Vagina (tissue), 2 donors: Measurements from ENCODE around the gene FAM3D. TPM values are rescaled to one million over a fixed set of nuclear protein-coding genes. Genes with fewer than 3 reads are reported as not detected.
"Not testable (repeated sequence)": the region's sequence is repeated elsewhere in the genome, so short reads cannot be mapped to it uniquely, and the experiment has no call there.

Experiments
- DNase-seq, 2 donors: peaks; one replicate each; pipeline ENCODE4 v3.0.0-alpha.2; 2017; ENCODE audit errors: extremely low spot score in 2 of 2
- H3K27ac ChIP-seq: fragments of 200-600 bp; sonication (generic); one replicate; pipeline ENCODE4 v1.5.1; 2019
- H3K27me3 ChIP-seq: fragments of 200-600 bp; sonication (generic); one replicate; pipeline ENCODE4 v1.5.1; 2019
- H3K36me3 ChIP-seq, 2 donors: fragments of 200-600 bp; sonication (generic); one replicate each; pipeline ENCODE4 v1.5.1; 2017 to 2019
- H3K4me1 ChIP-seq: fragments of 200-600 bp; sonication (generic); one replicate; pipeline ENCODE4 v1.5.1; 2019
- H3K4me3 ChIP-seq, 2 donors: fragments of 200-600 bp; sonication (generic); 1 replicate in 1 of 2; 2 replicates in 1 of 2; pipeline ENCODE4 v1.5.1; 2016 to 2019
- H3K9me3 ChIP-seq: fragments of 200-600 bp; sonication (generic); one replicate; pipeline ENCODE4 v1.5.1; 2019
- CTCF ChIP-seq, 3 experiments: fragments of 450-650 bp in 2 of 3; fragments of 200-600 bp in 1 of 3; sonication (generic) in 1 of 3; IDR thresholded peaks; one replicate each; pipeline ENCODE4 v1.5.1; 2017 to 2019; ENCODE audit warnings: antibody characterized with exemption in 3 of 3, mild to moderate bottlenecking in 2 of 3, moderate library complexity in 2 of 3
- POLR2A ChIP-seq, 2 donors: fragments of 450-650 bp; IDR thresholded peaks; one replicate each; pipeline ENCODE4 v1.6.1; 2017; ENCODE audit warnings: antibody characterized with exemption in 2 of 2, mild to moderate bottlenecking in 2 of 2, moderate library complexity in 2 of 2
- POLR2AphosphoS5 ChIP-seq, 2 donors: sonication (generic); formaldehyde crosslinking; IDR thresholded peaks; one replicate each; pipeline ENCODE4 v1.9.0; 2017; ENCODE audit warnings: antibody characterized with exemption in 2 of 2, mild to moderate bottlenecking in 2 of 2, low read depth in 1 of 2; ENCODE audit not compliant: insufficient read depth in 1 of 2
- intact Hi-C: fragments of 100-400 bp; cut with DNase I; formaldehyde crosslinking; loops from one replicate; pipeline ENCODE4 v1.15.1; 2023
- total RNA-seq: library from RNA; depleted of rRNA; stranded (reverse); fragments of >200 nt; gene quantifications from one replicate; pipeline ENCODE4 v1.2.3, GENCODE V29; 2016

FAM3D gene
- total RNA-seq, 1 donor from 2014 or later, result 13.5 TPM

GRCh38 chr3:58707390-58707930 is 40.9 kb upstream of the FAM3D start:
- Histone ChIP-seq H3K27me3 (no peaks in the 10 kb centered on the region), H3K9me3 (no peaks in the 10 kb centered on the region), H3K4me3 (no peak overlapping the region), H3K27ac (no peak overlapping the region), H3K4me1 (no peaks in the 10 kb centered on the region), H3K36me3 (no peaks in the 10 kb centered on the region)
- no peak for DNase-seq
- no peak for TF ChIP-seq CTCF (IDR thresholded peaks at IDR 0.05)
- intact Hi-C loops, result no loop called here

- Histone ChIP-seq H3K9me3 (no peaks in the 10 kb centered on the region), H3K36me3 (no peaks in the 10 kb centered on the region), H3K4me1 (no peaks in the 10 kb centered on the region), H3K4me3 (no peak overlapping the region), H3K27me3 (no peaks in the 10 kb centered on the region), H3K27ac (no peak overlapping the region)
- no peak for TF ChIP-seq CTCF (IDR thresholded peaks at IDR 0.05)
- TF ChIP-seq POLR2A (IDR thresholded peaks at IDR 0.05), result no peak
- TF ChIP-seq POLR2AphosphoS5 (IDR thresholded peaks at IDR 0.05; ENCODE audit: insufficient read depth in 1 of 2, low read depth in 1 of 2), result no peak
- DNase-seq, result no peak
- intact Hi-C loops, result no loop called here
Measured at GRCh38 chr3:58706395-58707167, 40.0 kb upstream of the FAM3D start.

- no peak for DNase-seq
- no peak for TF ChIP-seq CTCF (IDR thresholded peaks at IDR 0.05)
- no peak for TF ChIP-seq POLR2A (IDR thresholded peaks at IDR 0.05)
- TF ChIP-seq POLR2AphosphoS5 (IDR thresholded peaks at IDR 0.05; ENCODE audit: insufficient read depth in 1 of 2, low read depth in 1 of 2), result no peak
- Histone ChIP-seq H3K4me3 (no peak overlapping the region), H3K4me1 (no peaks in the 10 kb centered on the region), H3K36me3 (no peaks in the 10 kb centered on the region), H3K27ac (no peak overlapping the region), H3K9me3 (no peaks in the 10 kb centered on the region), H3K27me3 (no peaks in the 10 kb centered on the region)
- intact Hi-C loops, result no loop called here
Measured at GRCh38 chr3:58704745-58705144, 38.2 kb upstream of the FAM3D start.

- H3K4me3 ChIP-seq, DNase-seq, H3K27ac ChIP-seq, H3K4me1 ChIP-seq, H3K9me3 ChIP-seq, intact Hi-C loops, H3K27me3 ChIP-seq, H3K36me3 ChIP-seq: not testable (repeated sequence)
Measured at GRCh38 chr3:58704304-58704703, 37.7 kb upstream of the FAM3D start.

- Histone ChIP-seq H3K27me3 (no peaks in the 10 kb centered on the region), H3K27ac (no peak overlapping the region), H3K36me3 (no peaks in the 10 kb centered on the region), H3K4me3 (no peak overlapping the region), H3K4me1 (no peaks in the 10 kb centered on the region), H3K9me3 (no peaks in the 10 kb centered on the region)
- DNase-seq, result peak in 1 of 2 donors; percentile 0
- intact Hi-C loops, result no loop called here
- TF ChIP-seq CTCF (IDR thresholded peaks at IDR 0.05) (no peak), POLR2A (IDR thresholded peaks at IDR 0.05) (no peak), POLR2AphosphoS5 (IDR thresholded peaks at IDR 0.05; ENCODE audit: insufficient read depth in 1 of 2, low read depth in 1 of 2) (no peak)
Measured at GRCh38 chr3:58698246-58698645, 31.7 kb upstream of the FAM3D start.
